AG09319 (cell line): ENCODE results near the gene MICALL2.

Experiments used
- DNase-seq: peaks from one replicate; pipeline ENCODE4 v3.0.0-alpha.2; 2010; ENCODE audit warnings: low read depth; ENCODE audit errors: extremely low read depth
- CTCF ChIP-seq: IDR thresholded peaks from 2 replicates; pipeline ENCODE4 v1.5.1; 2011; ENCODE audit warnings: low read depth, mild to moderate bottlenecking, inconsistent platforms, low read length, moderate library complexity

MICALL2 gene

GRCh38 chr7:1402791-1403637 lies 56.3 kb downstream of the MICALL2 start:
- no peak for TF ChIP-seq CTCF
- DNase-seq, result no peak

GRCh38 chr7:1402110-1402790 lies 57.0 kb downstream of the MICALL2 start:
- TF ChIP-seq CTCF, result no peak
- no peak for DNase-seq

- TF ChIP-seq CTCF, result no peak
- no peak for DNase-seq
Observed at GRCh38 chr7:1401011-1401410, 58.3 kb downstream of the MICALL2 start.

GRCh38 chr7:1400371-1400770 lies 58.9 kb downstream of the MICALL2 start:
- no peak for DNase-seq
- TF ChIP-seq CTCF, result no peak

- TF ChIP-seq CTCF, result no peak
- DNase-seq, result peak; percentile 8
Observed at GRCh38 chr7:1397491-1398327, 61.6 kb downstream of the MICALL2 start.

GRCh38 chr7:1396195-1396594 lies 63.1 kb downstream of the MICALL2 start:
- no peak for DNase-seq
- no peak for TF ChIP-seq CTCF
